HG02610 (cell line): ENCODE measurements around the gene GTF3C5.
"Not testable (repeated sequence)": the region's sequence is repeated elsewhere in the genome, so short reads cannot be mapped to it uniquely, and the experiment has no call there.

Experiments
- ATAC-seq: cut with Tn5 transposase; IDR thresholded peaks from one replicate; pipeline ENCODE4 v1.9.1; 2021; ENCODE audit warnings: mild to moderate bottlenecking, moderate library complexity; ENCODE audit not compliant: unreplicated experiment

Gene GTF3C5

GRCh38 chr9:133051966-133052539 is 21.3 kb downstream of the GTF3C5 start:
- no peak for ATAC-seq

- no peak for ATAC-seq
These were observed 23.5 kb downstream of the GTF3C5 start for GRCh38 chr9:133054194-133054890.

GRCh38 chr9:133054966-133055365 is 24.2 kb downstream of the GTF3C5 start:
- ATAC-seq: no peak

- no peak for ATAC-seq
These were observed 25.1 kb downstream of the GTF3C5 start for GRCh38 chr9:133055788-133056420.

GRCh38 chr9:133056533-133056932 is 25.7 kb downstream of the GTF3C5 start:
- ATAC-seq: no peak

- no peak for ATAC-seq
These were observed 26.2 kb downstream of the GTF3C5 start for GRCh38 chr9:133057006-133057405.

- ATAC-seq: no peak
These were observed 26.8 kb downstream of the GTF3C5 start for GRCh38 chr9:133057553-133057952.

GRCh38 chr9:133058071-133058470 is 27.3 kb downstream of the GTF3C5 start:
- no peak for ATAC-seq

GRCh38 chr9:133058550-133059320 is 27.9 kb downstream of the GTF3C5 start:
- no peak for ATAC-seq

- no peak for ATAC-seq
These were observed 28.8 kb downstream of the GTF3C5 start for GRCh38 chr9:133059623-133060022.

GRCh38 chr9:133060417-133060841 is 29.6 kb downstream of the GTF3C5 start:
- no peak for ATAC-seq

- ATAC-seq: not testable (repeated sequence)
These were observed 30.4 kb downstream of the GTF3C5 start for GRCh38 chr9:133061019-133061763.

GRCh38 chr9:133061764-133062145 is 31.0 kb downstream of the GTF3C5 start, which contains the start of gene CEL:
TSS of gene CEL (plus strand) at chr9:133061981. CDS start at chr9:133062003, 22 bp downstream.
- ATAC-seq: not testable (repeated sequence)

- not testable (repeated sequence) for ATAC-seq
These were observed 31.8 kb downstream of the GTF3C5 start for GRCh38 chr9:133062569-133062968.

GRCh38 chr9:133063159-133063499 is 32.3 kb downstream of the GTF3C5 start:
- ATAC-seq: no peak

- ATAC-seq: no peak
These were observed 32.9 kb downstream of the GTF3C5 start for GRCh38 chr9:133063500-133064231.

GRCh38 chr9:133064241-133065069 is 33.7 kb downstream of the GTF3C5 start:
- ATAC-seq: no peak

- no peak for ATAC-seq
These were observed 34.2 kb downstream of the GTF3C5 start for GRCh38 chr9:133065070-133065388.
